ENCODE measurements around the gene ZBED2. TPM values are rescaled to one million over a fixed set of nuclear protein-coding genes. Genes with fewer than 3 reads are reported as not detected.

ZBED2 gene
- total and polyA plus RNA-seq, 2 experiments from 2014 or later, result not detected

GRCh38 chr3:111609700-111610099 lies 14.6 kb upstream of the ZBED2 start:
- no peak for TF ChIP-seq NANOG (IDR thresholded peaks at IDR 0.05; ENCODE audit: borderline replicate concordance)
- TF ChIP-seq ZNF462 (CRISPR knock-in tag; IDR thresholded peaks at IDR 0.05), result no peak
- no peak for TF ChIP-seq POLR2AphosphoS5 (IDR thresholded peaks at IDR 0.05; ENCODE audit: low read depth)
- TF ChIP-seq CREB1 (CRISPR knock-in tag; IDR thresholded peaks at IDR 0.05; ENCODE audit: low read depth), result no peak
- TF ChIP-seq ZNF114 (CRISPR knock-in tag; IDR thresholded peaks at IDR 0.05), result no peak
- TF ChIP-seq STAT1 (IDR thresholded peaks at IDR 0.05; ENCODE audit: unreplicated experiment), result no peak
- TF ChIP-seq ETS1 (IDR thresholded peaks at IDR 0.05), result no peak
- TF ChIP-seq EZH2 (IDR thresholded peaks at IDR 0.05; ENCODE audit: low read depth, unreplicated experiment), result no peak
- TF ChIP-seq, protein P1, sequence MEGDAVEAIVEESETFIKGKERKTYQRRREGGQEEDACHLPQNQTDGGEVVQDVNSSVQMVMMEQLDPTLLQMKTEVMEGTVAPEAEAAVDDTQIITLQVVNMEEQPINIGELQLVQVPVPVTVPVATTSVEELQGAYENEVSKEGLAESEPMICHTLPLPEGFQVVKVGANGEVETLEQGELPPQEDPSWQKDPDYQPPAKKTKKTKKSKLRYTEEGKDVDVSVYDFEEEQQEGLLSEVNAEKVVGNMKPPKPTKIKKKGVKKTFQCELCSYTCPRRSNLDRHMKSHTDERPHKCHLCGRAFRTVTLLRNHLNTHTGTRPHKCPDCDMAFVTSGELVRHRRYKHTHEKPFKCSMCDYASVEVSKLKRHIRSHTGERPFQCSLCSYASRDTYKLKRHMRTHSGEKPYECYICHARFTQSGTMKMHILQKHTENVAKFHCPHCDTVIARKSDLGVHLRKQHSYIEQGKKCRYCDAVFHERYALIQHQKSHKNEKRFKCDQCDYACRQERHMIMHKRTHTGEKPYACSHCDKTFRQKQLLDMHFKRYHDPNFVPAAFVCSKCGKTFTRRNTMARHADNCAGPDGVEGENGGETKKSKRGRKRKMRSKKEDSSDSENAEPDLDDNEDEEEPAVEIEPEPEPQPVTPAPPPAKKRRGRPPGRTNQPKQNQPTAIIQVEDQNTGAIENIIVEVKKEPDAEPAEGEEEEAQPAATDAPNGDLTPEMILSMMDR (conservative IDR thresholded peaks at IDR 0.05; ENCODE audit: low read depth in 2 of 2), result no peak
- TF ChIP-seq, protein P2, sequence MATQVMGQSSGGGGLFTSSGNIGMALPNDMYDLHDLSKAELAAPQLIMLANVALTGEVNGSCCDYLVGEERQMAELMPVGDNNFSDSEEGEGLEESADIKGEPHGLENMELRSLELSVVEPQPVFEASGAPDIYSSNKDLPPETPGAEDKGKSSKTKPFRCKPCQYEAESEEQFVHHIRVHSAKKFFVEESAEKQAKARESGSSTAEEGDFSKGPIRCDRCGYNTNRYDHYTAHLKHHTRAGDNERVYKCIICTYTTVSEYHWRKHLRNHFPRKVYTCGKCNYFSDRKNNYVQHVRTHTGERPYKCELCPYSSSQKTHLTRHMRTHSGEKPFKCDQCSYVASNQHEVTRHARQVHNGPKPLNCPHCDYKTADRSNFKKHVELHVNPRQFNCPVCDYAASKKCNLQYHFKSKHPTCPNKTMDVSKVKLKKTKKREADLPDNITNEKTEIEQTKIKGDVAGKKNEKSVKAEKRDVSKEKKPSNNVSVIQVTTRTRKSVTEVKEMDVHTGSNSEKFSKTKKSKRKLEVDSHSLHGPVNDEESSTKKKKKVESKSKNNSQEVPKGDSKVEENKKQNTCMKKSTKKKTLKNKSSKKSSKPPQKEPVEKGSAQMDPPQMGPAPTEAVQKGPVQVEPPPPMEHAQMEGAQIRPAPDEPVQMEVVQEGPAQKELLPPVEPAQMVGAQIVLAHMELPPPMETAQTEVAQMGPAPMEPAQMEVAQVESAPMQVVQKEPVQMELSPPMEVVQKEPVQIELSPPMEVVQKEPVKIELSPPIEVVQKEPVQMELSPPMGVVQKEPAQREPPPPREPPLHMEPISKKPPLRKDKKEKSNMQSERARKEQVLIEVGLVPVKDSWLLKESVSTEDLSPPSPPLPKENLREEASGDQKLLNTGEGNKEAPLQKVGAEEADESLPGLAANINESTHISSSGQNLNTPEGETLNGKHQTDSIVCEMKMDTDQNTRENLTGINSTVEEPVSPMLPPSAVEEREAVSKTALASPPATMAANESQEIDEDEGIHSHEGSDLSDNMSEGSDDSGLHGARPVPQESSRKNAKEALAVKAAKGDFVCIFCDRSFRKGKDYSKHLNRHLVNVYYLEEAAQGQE (IDR thresholded peaks at IDR 0.05; ENCODE audit: unreplicated experiment), result no peak
- no peak for TF ChIP-seq EZH2phosphoT487 (IDR thresholded peaks at IDR 0.05; ENCODE audit: unreplicated experiment)
- TF ChIP-seq JUNB (IDR thresholded peaks at IDR 0.05; ENCODE audit: unreplicated experiment), result no peak
- no peak for TF ChIP-seq ZNF331 (CRISPR knock-in tag; IDR thresholded peaks at IDR 0.05; ENCODE audit: low read depth)
- no peak for ATAC-seq
- H3F3A ChIP-seq (replicated peaks; ENCODE audit: low read depth), result no peaks in the 10 kb centered on the region
- Mint-ChIP-seq H3K9me3 (no peaks in the 10 kb centered on the region), H3K36me3 (ENCODE audit: low read depth) (no peaks in the 10 kb centered on the region; the same call in 2 of the 3 replicates), H3K4me1 (peaks cover 2% of the 10 kb centered on the region; the same call in 2 of the 3 replicates), H3K27me3 (ENCODE audit: insufficient read depth, low read depth, poor library complexity) (peaks cover 1% of the 10 kb centered on the region), H3K4me3 (no peak overlapping the region), H3K27ac (no peak overlapping the region)
- no peaks in the 10 kb centered on the region; the same call in 1 of the 2 replicates for H3K4me1 ChIP-seq (ENCODE audit: insufficient read depth)
- H3K79me2 ChIP-seq (replicated peaks; ENCODE audit: insufficient read depth), result no peaks in the 10 kb centered on the region
- no peak overlapping the region for H3K27ac ChIP-seq (ENCODE audit: low read depth)
- no peak overlapping the region for H3K4me2 ChIP-seq
- H3K4me3 ChIP-seq, result no peak overlapping the region
- H4K20me1 ChIP-seq (replicated peaks; ENCODE audit: insufficient read depth), result no peaks in the 10 kb centered on the region
- DNase-seq (ENCODE audit: low spot score), result no peak
- H2AFZ ChIP-seq, result no peak overlapping the region
- H3K27me3 ChIP-seq (ENCODE audit: insufficient read depth), result no peaks in the 10 kb centered on the region
- H3K9me2 ChIP-seq (ENCODE audit: insufficient read depth), result no peaks in the 10 kb centered on the region
- no peaks in the 10 kb centered on the region for H3K36me3 ChIP-seq (ENCODE audit: insufficient read depth)

Measured in GM23338 (cell line).